WERI-Rb-1 (cell line): Measurements from ENCODE around the gene TMEFF2.

Source experiments
- DNase-seq: peaks from one replicate; pipeline ENCODE4 v3.0.0-alpha.2; 2020
- H3K27ac ChIP-seq: fragments of 250-450 bp; sonication (Bioruptor Pico); 2 replicates; pipeline ENCODE4 v1.5.1; 2020; ENCODE audit warnings: mild to moderate bottlenecking, moderate library complexity
- H3K27me3 ChIP-seq: fragments of 250-450 bp; sonication (Bioruptor Pico); 2 replicates; pipeline ENCODE4 v1.5.1; 2021; ENCODE audit warnings: mild to moderate bottlenecking, low read depth, moderate library complexity; ENCODE audit not compliant: insufficient read depth, severe bottlenecking
- H3K36me3 ChIP-seq: fragments of 250-450 bp; sonication (Bioruptor Pico); 2 replicates; pipeline ENCODE4 v1.5.1; 2020; ENCODE audit warnings: mild to moderate bottlenecking, moderate library complexity
- H3K4me3 ChIP-seq: 2 replicates; pipeline ENCODE4 v1.5.1; 2011; ENCODE audit warnings: low read depth, mild to moderate bottlenecking, control low read depth, low read length
- H3K9me3 ChIP-seq: fragments of 250-450 bp; sonication (Bioruptor Pico); 2 replicates; pipeline ENCODE4 v1.5.1; 2021; ENCODE audit warnings: mild to moderate bottlenecking, moderate library complexity; ENCODE audit not compliant: severe bottlenecking
- TF ChIP-seq, protein P1 (sequence below): IDR thresholded peaks from 2 replicates; pipeline ENCODE4 v1.5.1; 2011; ENCODE audit warnings: low read depth, mild to moderate bottlenecking, control low read depth, inconsistent platforms, low read length

Gene TMEFF2

DNA sequence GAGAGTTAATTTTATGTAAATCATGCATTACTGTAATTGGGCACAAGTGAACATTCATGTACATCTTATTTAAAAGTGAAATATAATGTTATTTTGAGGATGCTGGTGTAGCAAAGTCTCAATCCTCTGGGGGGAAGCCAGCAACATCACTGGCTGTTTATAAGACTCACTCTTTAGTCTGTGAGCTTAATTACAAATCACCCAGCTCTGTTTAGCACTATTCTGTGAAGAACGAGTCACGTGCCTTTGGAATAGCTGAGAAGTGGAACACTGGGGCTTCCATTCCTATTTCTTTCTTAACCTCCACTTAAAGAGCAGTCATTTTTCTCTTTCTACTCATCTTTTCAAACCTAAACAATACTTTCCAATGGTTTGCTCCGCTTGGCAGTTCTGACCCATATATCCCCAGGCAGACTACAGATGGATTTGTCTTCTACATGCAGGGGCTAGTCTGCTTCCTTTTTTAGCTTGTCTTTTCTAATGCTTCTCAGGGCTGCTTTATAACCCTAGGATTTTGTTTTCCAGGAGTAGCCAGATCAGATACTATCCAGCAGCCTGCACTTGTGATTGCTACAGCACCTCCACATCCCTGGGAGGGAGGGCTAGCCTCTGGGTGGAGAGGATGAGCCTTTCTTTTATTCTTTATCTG lies 252.5 kb downstream of the TMEFF2 start:
- TF ChIP-seq, protein P1, sequence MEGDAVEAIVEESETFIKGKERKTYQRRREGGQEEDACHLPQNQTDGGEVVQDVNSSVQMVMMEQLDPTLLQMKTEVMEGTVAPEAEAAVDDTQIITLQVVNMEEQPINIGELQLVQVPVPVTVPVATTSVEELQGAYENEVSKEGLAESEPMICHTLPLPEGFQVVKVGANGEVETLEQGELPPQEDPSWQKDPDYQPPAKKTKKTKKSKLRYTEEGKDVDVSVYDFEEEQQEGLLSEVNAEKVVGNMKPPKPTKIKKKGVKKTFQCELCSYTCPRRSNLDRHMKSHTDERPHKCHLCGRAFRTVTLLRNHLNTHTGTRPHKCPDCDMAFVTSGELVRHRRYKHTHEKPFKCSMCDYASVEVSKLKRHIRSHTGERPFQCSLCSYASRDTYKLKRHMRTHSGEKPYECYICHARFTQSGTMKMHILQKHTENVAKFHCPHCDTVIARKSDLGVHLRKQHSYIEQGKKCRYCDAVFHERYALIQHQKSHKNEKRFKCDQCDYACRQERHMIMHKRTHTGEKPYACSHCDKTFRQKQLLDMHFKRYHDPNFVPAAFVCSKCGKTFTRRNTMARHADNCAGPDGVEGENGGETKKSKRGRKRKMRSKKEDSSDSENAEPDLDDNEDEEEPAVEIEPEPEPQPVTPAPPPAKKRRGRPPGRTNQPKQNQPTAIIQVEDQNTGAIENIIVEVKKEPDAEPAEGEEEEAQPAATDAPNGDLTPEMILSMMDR, result no peak
- DNase-seq, result peak; percentile 69
- Histone ChIP-seq H3K27me3 (no peaks in the 10 kb centered on the region), H3K27ac (peak overlapping the region; percentile 76), H3K9me3 (no peaks in the 10 kb centered on the region), H3K4me3 (no peak overlapping the region), H3K36me3 (no peaks in the 10 kb centered on the region)

DNA sequence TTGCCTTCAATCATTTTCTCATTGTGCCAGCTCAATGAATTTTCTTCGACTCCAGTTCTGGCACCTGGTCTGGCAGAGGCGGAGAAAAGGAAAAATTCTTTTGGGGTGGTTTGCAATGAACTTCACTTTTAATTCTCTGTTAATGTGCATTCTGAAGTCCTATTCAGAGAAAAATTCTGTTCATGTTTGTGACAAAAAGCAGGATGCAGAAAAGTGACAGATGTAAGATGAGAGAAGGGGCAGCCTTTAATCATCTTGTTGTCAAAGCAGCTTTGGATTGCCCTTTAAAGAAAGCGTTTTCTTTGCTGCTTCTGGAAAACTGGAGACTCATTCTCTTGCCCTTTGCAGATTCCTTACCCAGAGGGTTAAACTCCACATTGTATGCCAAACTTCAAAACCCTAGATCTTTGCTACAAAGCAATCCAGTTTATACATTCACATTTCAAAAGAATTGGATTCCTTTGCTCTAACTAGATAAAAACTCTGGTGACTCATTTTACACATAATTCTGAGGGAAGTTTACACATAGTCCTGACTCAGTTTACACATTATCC lies 253.3 kb downstream of the TMEFF2 start:
- H3K27ac ChIP-seq, result peak overlapping the region; percentile 76
- no peak for DNase-seq
- no peaks in the 10 kb centered on the region for H3K9me3 ChIP-seq
- no peak overlapping the region for H3K4me3 ChIP-seq
- TF ChIP-seq, protein P1, result no peak
- H3K27me3 ChIP-seq, result no peaks in the 10 kb centered on the region
- no peaks in the 10 kb centered on the region for H3K36me3 ChIP-seq

DNA sequence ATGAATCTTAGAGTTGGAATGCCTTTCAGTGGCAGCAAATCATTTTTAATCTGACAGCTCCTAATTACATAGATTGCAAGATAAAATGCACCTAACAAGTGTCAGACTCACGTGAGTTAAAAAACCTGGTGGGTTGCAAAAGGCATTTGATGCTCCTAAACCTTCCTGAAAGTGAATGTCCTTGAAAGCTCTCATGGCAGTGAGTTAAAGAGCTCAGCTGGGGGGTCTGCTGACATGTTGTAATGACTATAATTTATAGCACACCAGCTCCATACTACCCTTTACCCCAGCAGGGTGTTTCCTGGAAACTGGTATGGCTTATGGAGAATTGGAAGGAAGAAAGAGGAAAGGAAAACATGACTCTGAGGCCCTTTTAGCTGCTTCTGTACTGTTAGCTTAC lies 256.0 kb downstream of the TMEFF2 start:
- Histone ChIP-seq H3K36me3 (no peaks in the 10 kb centered on the region), H3K9me3 (peaks cover 4% of the 10 kb centered on the region), H3K27me3 (no peaks in the 10 kb centered on the region), H3K27ac (no peak overlapping the region), H3K4me3 (no peak overlapping the region)
- TF ChIP-seq, protein P1, result no peak
- DNase-seq, result no peak

DNA sequence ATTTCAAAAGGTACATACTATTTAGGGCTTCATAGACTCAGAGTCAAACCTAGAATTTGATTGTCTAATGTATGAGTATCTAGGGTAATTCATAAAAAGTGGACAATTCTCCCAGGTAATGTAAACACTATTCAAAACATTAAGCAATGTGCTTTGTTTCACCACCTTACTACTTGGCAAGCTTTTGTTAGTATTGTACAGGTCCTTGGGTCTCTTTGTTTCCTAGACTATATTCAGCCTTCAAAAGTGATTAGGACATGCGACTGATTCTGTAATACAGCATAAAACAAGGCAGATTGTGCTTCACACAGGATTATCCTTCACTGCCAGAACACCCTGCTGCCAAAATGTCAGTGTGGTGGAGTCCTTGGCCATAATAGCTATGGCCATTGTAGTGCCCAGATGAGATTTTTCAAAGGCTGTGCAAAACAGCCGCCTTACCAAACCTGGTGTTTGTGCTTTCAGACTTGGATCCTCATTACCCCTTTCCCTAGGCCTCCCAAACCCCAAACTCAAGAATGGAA lies 257.8 kb downstream of the TMEFF2 start:
- no peaks in the 10 kb centered on the region for H3K27me3 ChIP-seq
- no peak overlapping the region for H3K4me3 ChIP-seq
- no peaks in the 10 kb centered on the region for H3K36me3 ChIP-seq
- TF ChIP-seq, protein P1, result no peak
- peak; percentile 15 for DNase-seq
- peak overlapping the region; percentile 48 for H3K27ac ChIP-seq
- H3K9me3 ChIP-seq, result peaks cover 4% of the 10 kb centered on the region

DNA sequence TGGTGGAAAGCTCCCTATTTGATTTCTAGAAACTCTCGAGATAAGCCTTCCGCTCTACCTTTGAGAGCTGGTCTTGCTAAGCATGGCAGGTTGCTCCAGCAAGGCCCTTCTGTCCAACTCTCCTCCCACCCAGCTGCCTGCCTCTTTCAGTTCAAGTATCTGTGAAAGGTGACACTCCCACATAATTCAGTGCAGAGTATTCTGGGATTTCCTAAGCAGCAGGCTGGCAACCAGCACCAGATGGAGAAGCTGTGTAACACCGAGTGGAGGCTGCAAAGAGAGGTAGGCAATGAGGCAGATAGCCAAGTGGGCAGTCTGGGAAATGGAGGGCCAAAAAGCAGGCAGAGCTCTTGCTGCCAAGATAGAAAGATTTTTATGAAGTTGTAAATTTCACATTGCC lies 259.5 kb downstream of the TMEFF2 start:
- Histone ChIP-seq H3K9me3 (peaks cover 4% of the 10 kb centered on the region), H3K27me3 (no peaks in the 10 kb centered on the region), H3K36me3 (no peaks in the 10 kb centered on the region), H3K27ac (peak overlapping the region; percentile 65), H3K4me3 (peak overlapping the region; percentile 14)
- TF ChIP-seq, protein P1, result no peak
- DNase-seq, result peak; percentile 86
